ENCODE results near the gene LINS1.
A peak's percentile ranks its signal among the peaks of the same experiment; 100 is the strongest.
"Not testable (repeated sequence)": the region's sequence is repeated elsewhere in the genome, so short reads cannot be mapped to it uniquely, and the experiment has no call there.

Gene LINS1

DNA sequence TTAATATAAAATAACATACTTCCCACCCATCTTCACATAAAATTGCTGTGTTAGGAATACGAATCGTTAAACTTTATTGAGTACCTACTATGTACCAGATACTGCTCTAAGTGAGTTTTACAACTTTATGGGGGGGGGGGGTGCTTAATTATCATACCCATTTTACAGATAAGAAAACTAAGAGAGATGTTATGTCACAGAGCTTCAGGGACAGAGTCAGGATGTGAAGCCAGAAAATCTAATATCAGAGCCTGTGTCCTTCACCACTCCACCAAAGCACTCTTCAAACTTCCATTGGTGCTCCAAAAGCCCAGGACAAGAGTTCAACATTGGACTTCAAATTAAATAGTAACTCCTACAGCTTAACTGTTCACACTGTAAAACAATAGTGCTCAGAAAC, 8.6 kb downstream of the LINS1 start:
- in situ Hi-C loops (cut with MboI; ENCODE audit: low sequenced_read_pairs) = no loop called here
- H3K27me3 ChIP-seq (ENCODE audit: low read depth) = no peaks in the 10 kb centered on the region
- no peak overlapping the region for H3K4me3 ChIP-seq
- H3K36me3 ChIP-seq (replicated peaks) = no peaks in the 10 kb centered on the region
- DNase-seq (ENCODE audit: low spot score in 2 of 2) = no peak
- H3K4me1 ChIP-seq = no peaks in the 10 kb centered on the region
- peaks cover 13% of the 10 kb centered on the region for H3K9me3 ChIP-seq

DNA sequence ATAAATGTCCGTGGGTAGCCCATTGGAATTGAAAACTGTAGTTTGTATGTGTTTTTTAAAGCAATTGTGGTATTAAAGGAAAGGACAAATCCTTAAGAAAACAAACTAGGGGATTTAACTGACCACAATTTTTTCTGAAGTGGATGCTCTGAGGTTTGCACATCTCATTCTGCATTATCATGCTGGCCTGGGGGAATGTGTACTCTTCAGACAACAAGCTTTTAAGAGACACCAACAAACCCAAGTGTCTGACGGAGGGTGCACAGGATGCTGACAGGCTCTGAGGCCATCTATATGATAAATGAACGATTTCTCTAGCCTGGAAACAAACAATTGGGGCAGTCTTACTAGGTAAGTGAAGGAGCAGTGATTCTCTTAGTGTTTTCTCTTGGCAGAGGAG, 9.1 kb downstream of the LINS1 start:
- Histone ChIP-seq H3K4me1 (no peaks in the 10 kb centered on the region), H3K9me3 (peaks cover 16% of the 10 kb centered on the region), H3K36me3 (replicated peaks) (no peaks in the 10 kb centered on the region), H3K27me3 (ENCODE audit: low read depth) (no peaks in the 10 kb centered on the region), H3K4me3 (no peak overlapping the region)
- in situ Hi-C loops (cut with MboI; ENCODE audit: low sequenced_read_pairs) = no loop called here
- peak; percentile 14 to 16 for DNase-seq (ENCODE audit: low spot score in 2 of 2)

DNA sequence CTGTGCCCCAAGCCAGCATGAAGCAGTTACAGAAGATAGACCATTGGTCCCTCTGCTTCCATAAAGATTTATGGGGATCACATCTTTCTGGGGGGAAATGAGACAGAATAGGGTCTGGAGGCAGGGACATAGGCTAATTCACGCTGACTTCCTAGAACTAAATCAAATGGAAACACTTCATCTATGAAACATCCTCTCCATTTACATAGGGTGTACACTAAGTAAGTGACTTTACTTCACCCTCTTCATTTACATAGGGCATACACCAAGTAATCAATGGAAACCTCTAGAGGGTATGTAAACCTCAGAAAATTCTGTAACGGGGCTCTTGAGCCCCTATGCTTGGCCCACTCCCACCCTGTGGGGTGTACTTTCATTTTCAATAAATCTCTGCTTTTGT, 10.1 kb downstream of the LINS1 start:
- Histone ChIP-seq H3K36me3 (replicated peaks) (no peaks in the 10 kb centered on the region), H3K4me1 (no peaks in the 10 kb centered on the region), H3K9me3 (peaks cover 16% of the 10 kb centered on the region), H3K4me3 (no peak overlapping the region), H3K27me3 (ENCODE audit: low read depth) (no peaks in the 10 kb centered on the region)
- in situ Hi-C loops (cut with MboI; ENCODE audit: low sequenced_read_pairs) = no loop called here
- no peak for DNase-seq (ENCODE audit: low spot score in 2 of 2)

DNA sequence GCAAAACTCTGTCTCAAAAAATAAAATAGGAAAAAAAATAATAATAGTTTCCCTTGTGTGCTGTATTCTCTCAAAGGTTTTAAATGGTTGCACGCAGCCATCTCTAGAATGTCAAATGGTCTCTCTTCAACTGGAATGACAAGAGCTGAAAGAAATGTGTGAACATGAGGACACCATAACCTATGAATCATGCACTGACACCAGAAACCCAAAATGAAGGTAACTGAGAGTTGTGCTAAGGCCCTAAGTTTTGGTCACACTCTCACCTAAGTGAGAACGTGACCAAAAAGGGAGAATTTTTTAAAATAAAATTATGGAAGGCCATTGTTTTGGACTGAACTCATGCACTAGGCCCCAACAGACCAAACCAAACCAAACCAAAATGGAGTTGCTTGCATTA, 10.8 kb downstream of the LINS1 start:
- DNase-seq (ENCODE audit: low spot score in 2 of 2); H3K27me3 ChIP-seq (ENCODE audit: low read depth); in situ Hi-C loops (cut with MboI; ENCODE audit: low sequenced_read_pairs); H3K4me1 ChIP-seq; H3K36me3 ChIP-seq (replicated peaks); H3K4me3 ChIP-seq: not testable (repeated sequence)
- peaks cover 16% of the 10 kb centered on the region for H3K9me3 ChIP-seq

DNA sequence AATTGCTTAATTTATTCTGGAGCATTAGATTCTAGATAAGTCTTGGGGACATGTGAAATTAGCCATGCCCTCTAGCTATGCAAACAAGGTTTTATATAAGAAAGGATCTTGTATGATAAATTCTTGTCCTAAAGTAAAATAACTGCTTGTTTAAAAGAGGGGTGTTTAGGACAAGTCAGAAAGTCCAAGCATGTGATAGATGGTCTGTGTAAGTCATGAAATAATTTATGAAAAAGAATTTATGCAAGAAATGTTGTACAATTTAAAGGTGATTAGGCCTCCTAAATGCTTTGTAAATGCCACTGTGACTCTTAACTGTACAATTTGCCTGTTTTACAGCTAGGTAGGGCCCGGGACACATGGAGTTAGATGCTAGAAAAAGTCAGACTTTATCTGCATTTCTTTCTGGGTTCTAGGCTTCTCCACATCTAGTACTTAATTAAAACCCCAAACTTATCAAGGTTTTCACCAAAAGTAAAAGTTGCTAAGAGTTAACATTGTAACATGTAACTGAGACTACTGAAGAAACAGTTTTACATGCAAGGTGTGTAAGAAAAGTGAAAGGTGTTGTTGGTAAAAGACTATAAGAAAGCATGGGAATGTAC, 13.2 kb downstream of the LINS1 start:
- Histone ChIP-seq H3K36me3 (replicated peaks) (no peaks in the 10 kb centered on the region), H3K27me3 (ENCODE audit: low read depth) (no peaks in the 10 kb centered on the region), H3K4me3 (no peak overlapping the region), H3K4me1 (no peaks in the 10 kb centered on the region), H3K9me3 (peaks cover 16% of the 10 kb centered on the region)
- in situ Hi-C loops (cut with MboI; ENCODE audit: low sequenced_read_pairs) = no loop called here
- no peak for DNase-seq (ENCODE audit: low spot score in 2 of 2)

DNA sequence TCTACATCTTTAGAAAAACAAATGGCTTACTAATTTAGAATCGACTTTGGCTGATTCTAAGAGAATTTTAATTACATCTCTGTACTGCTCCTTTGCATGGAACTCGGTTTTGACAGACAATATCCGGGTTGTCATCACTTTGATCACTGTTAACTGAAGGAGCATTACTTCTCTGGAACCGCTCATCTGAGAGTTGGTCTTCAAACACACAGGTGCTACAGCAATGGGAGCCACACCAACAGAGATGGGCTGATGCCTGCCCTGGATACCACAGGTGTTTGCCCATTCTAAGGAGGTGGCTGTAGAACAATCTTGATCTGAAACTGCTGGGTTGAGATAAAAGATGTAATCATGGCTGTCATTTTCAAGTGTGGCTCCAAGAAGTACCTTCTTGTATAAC, 21.6 kb downstream of the LINS1 start:
- H3K9me3 ChIP-seq = no peaks in the 10 kb centered on the region; the same call in 1 of the 2 replicates
- no peak overlapping the region for H3K4me3 ChIP-seq
- H3K27me3 ChIP-seq (ENCODE audit: low read depth) = no peaks in the 10 kb centered on the region
- H3K36me3 ChIP-seq (replicated peaks) = no peaks in the 10 kb centered on the region
- in situ Hi-C loops (cut with MboI; ENCODE audit: low sequenced_read_pairs) = no loop called here
- DNase-seq (ENCODE audit: low spot score in 2 of 2) = no peak
- no peaks in the 10 kb centered on the region for H3K4me1 ChIP-seq

DNA sequence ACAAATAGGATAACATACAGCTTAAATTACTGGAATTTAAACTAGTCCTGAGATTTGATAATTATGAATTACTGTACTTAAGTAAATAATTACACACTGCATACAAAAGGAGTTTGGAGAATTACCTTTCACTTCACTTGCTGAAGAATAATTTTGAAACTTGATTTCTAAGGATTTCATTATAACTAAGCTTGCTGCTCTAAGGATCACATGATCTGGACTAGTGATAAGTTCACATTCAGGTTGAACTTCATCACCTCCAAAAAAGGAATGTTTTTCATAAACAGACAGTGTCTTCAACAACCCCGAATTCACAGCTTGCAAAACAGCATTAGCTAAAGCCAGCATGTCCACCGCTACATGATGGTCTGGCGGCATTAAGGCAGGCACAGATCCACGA, 28.5 kb downstream of the LINS1 start:
- no peaks in the 10 kb centered on the region for H3K4me1 ChIP-seq
- no peak for DNase-seq (ENCODE audit: low spot score in 2 of 2)
- H3K36me3 ChIP-seq (replicated peaks) = peaks cover 13% of the 10 kb centered on the region
- H3K4me3 ChIP-seq = no peak overlapping the region
- in situ Hi-C loops (cut with MboI; ENCODE audit: low sequenced_read_pairs) = loop anchor here (10.0 kb wide), 1 partner anchor 229 kb away; the partner anchor contains the start of gene ADAMTS17
- H3K27me3 ChIP-seq (ENCODE audit: low read depth) = no peaks in the 10 kb centered on the region
- H3K9me3 ChIP-seq = no peaks in the 10 kb centered on the region

DNA sequence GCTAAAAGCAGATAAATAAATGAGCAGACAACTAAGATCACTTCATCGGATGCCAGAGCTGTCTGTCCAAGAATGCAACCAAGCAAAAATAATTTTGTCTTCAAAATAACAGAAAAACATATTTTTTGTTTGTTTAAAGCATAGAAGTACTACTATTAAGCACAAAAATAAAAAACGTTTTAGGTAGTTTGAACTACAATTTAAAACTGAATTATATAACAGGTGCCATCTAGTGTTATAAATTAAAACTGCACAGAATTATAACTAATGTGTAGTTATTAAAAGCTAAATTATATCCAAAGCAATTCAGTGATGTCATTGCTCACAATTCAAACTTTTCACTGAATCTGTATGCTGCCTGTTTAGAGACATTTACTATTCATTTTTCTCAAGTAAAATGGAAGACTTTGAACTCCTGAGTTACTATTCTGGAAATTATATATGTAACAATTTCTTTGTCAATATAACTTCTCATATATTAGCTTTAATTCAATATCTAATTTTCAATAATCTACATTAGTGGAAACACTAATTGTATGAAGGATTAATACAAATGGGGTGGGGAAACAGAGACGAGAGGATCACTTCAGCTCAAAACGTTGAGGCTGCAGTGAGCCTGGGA, 29.5 kb downstream of the LINS1 start:
- H3K4me3 ChIP-seq = no peak overlapping the region
- H3K27me3 ChIP-seq (ENCODE audit: low read depth) = no peaks in the 10 kb centered on the region
- H3K4me1 ChIP-seq = no peaks in the 10 kb centered on the region
- peaks cover 13% of the 10 kb centered on the region for H3K36me3 ChIP-seq (replicated peaks)
- in situ Hi-C loops (cut with MboI; ENCODE audit: low sequenced_read_pairs) = loop anchor here (10.0 kb wide), 1 partner anchor 228 kb away; the partner anchor contains the start of gene ADAMTS17
- peak in 1 of 2 experiments; percentile 14 for DNase-seq (ENCODE audit: low spot score in 2 of 2)
- H3K9me3 ChIP-seq = no peaks in the 10 kb centered on the region

DNA sequence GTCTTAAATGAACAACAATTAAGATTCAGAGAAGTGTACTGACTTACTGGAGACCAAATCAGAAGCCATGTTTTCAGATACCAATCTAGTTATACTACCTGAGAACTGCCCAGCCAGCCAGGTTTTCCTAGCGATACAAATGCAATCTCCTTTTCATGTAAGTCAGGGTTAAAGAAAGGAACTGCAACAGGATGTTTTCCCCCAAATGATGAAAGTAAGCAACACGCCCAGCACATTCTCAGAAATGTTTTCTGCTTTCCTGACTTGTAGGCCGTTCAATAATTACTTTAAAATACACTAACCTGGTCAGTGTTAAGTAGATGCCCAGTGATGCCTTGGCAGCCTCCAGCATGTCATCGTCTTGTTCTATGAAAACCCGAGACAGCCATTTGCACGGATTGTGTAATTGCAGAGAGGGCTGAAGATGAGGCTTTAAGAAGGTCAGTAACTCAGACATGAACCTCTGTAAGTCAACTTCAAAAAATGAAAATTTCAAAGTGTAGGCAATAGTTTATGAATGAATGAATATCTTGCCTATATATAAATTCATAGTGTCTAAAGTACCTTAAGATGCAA, 30.3 kb downstream of the LINS1 start:
- no peak for DNase-seq (ENCODE audit: low spot score in 2 of 2)
- H3K36me3 ChIP-seq (replicated peaks) = peaks cover 13% of the 10 kb centered on the region
- in situ Hi-C loops (cut with MboI; ENCODE audit: low sequenced_read_pairs) = loop anchor here (10.0 kb wide), 1 partner anchor 227 kb away; the partner anchor contains the start of gene ADAMTS17

DNA sequence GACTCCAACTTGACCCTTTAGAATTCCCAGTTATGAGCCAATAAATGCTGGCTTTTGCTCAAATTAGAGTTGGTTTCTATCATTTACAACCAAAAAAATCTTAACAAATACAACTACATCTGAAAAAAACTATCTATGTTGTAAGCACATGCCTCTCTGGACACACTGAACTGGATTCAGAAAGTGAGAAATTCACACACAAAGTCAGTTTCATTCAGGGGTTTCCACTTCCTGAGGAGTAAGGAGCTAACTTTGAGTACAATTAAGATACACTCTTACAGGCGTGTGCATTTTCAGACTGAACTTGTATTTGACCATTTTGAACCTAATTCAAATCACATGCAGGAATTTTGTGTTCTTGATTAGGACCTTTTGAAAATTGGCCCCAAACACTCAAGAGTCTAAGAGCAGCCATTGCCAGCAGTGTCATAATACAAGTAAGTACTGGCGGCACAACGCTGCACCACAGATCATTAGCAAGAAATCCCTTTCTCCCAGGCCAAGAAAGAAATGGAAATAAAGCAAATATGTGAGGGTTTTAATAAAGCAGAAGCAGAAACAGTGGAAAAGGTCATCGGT, 31.2 kb downstream of the LINS1 start:
- peaks cover 13% of the 10 kb centered on the region for H3K36me3 ChIP-seq (replicated peaks)
- H3K4me3 ChIP-seq = no peak overlapping the region
- H3K9me3 ChIP-seq = no peaks in the 10 kb centered on the region
- no peak for DNase-seq (ENCODE audit: low spot score in 2 of 2)
- no peaks in the 10 kb centered on the region for H3K27me3 ChIP-seq (ENCODE audit: low read depth)
- no peaks in the 10 kb centered on the region for H3K4me1 ChIP-seq
- in situ Hi-C loops (cut with MboI; ENCODE audit: low sequenced_read_pairs) = loop anchor here (10.0 kb wide), 1 partner anchor 226 kb away; the partner anchor contains the start of gene ADAMTS17

More for the DNA sequence above, 30.3 kb downstream of the LINS1 start:
- Histone ChIP-seq H3K4me1 (no peaks in the 10 kb centered on the region), H3K27me3 (ENCODE audit: low read depth) (no peaks in the 10 kb centered on the region), H3K4me3 (no peak overlapping the region), H3K9me3 (no peaks in the 10 kb centered on the region)

DNA sequence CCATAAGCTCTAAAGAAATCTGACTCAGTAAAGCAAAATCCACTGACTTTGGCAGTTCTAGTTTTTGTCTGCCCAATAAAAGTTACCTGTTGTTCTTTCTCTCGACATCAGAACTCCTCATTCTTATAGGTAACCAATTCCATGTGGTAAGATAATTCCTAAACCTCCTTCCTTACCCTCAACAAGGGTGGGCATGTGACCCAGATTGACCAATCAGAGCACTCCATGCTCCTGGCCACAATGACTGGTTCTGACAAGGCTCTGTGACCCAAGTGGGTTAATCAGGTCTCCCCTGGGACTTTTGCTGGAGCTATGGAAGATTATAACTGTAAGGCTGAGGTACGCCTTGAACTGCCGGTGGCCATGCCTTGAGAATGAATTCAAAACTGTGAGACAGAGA, 31.7 kb downstream of the LINS1 start:
- DNase-seq (ENCODE audit: low spot score in 2 of 2) = no peak
- Histone ChIP-seq H3K4me3 (no peak overlapping the region), H3K9me3 (no peaks in the 10 kb centered on the region), H3K27me3 (ENCODE audit: low read depth) (no peaks in the 10 kb centered on the region), H3K36me3 (replicated peaks) (peaks cover 13% of the 10 kb centered on the region), H3K4me1 (no peaks in the 10 kb centered on the region)
- in situ Hi-C loops (cut with MboI; ENCODE audit: low sequenced_read_pairs) = loop anchor here (10.0 kb wide), 1 partner anchor 225 kb away; the partner anchor contains the start of gene ADAMTS17

DNA sequence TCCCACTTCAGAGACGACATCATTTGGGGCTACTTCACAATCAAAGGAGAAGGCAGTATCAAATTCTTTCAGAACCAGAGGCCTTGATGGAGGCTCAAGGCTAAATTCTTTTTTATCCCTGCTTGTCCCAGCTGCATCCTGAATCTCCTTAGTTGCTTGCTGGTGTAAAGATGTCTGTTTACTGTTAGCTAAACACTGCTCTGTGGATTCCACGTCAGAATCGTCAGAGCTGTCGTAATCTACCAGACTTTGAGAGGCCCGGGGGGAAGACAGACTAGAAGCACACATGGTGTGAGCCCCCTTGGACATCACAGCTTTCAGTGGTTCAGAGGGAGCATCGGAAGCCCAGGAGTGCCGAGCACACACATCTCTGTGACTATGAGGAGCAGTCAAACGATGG, 32.6 kb downstream of the LINS1 start:
- no peak for DNase-seq (ENCODE audit: low spot score in 2 of 2)
- in situ Hi-C loops (cut with MboI; ENCODE audit: low sequenced_read_pairs) = loop anchor here (10.0 kb wide), 1 partner anchor 135 kb away; no protein-coding TSS in a partner anchor
- Histone ChIP-seq H3K9me3 (no peaks in the 10 kb centered on the region), H3K27me3 (ENCODE audit: low read depth) (no peaks in the 10 kb centered on the region), H3K36me3 (replicated peaks) (peaks cover 13% of the 10 kb centered on the region), H3K4me1 (no peaks in the 10 kb centered on the region), H3K4me3 (no peak overlapping the region)

DNA sequence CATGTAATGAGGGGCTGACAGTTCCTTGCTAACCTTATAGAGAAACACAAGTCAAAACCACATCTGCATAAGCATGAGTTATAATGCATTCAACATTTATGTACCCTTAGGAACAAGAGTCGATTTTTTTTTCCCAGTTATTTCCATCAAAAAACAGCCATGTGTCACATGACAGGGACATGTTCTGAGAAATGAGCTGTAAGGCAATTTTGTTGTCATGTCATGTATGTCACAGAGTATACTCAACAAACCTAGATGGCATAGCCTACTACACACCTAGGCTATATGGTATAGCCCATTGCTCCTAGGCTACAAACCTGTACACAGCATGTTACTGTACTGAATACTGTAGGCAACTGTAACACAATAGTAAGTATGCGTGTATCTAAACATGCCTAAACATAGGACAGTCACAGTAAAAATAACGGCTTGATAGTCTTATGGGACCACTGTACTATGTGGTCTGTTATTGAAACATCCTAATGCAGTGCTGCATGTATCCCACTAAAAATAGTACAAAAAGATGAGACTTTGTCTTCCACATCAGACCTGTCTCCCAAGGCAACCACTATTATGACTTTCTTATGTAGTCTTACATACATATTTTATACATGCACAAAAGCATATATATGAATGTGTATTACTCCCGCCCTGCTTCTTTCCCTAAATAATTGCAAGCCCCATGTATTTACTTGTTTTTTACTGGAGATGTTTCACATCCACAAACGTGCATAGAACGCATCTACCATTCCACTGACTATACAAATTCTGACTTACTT, 34.9 kb downstream of the LINS1 start:
- no peaks in the 10 kb centered on the region for H3K27me3 ChIP-seq (ENCODE audit: low read depth)
- no peaks in the 10 kb centered on the region for H3K9me3 ChIP-seq
- in situ Hi-C loops (cut with MboI; ENCODE audit: low sequenced_read_pairs) = loop anchor here (10.0 kb wide), 1 partner anchor 132 kb away; no protein-coding TSS in a partner anchor
- H3K36me3 ChIP-seq (replicated peaks) = peaks cover 9% of the 10 kb centered on the region
- no peak overlapping the region for H3K4me3 ChIP-seq
- no peaks in the 10 kb centered on the region for H3K4me1 ChIP-seq
- no peak for DNase-seq (ENCODE audit: low spot score in 2 of 2)
